Chondrocyte (in vitro differentiated cells): ENCODE results near the gene SULT1C2. TPM values are rescaled to one million over a fixed set of nuclear protein-coding genes. Genes with fewer than 3 reads are reported as not detected.

ENCODE experiments used
- total RNA-seq: library from RNA; stranded (reverse); gene quantifications from 3 replicates; pipeline ENCODE4 v1.2.1, GENCODE V29; 2021

SULT1C2 gene
- total RNA-seq, 1 donor from 2014 or later: 0.27 TPM

Other genes with a start within 250 kb of the SULT1C2 start
- not detected in 3 replicates for gene SULT1C3, start 48.9 kb upstream of the SULT1C2 start, total RNA-seq
- gene SULT1C4, start 89.1 kb downstream of the SULT1C2 start, total RNA-seq: 0.60 to 1.4 TPM (median 1.2 TPM) in 3 replicates
- gene GCC2, start 160.3 kb downstream of the SULT1C2 start, total RNA-seq: 22.2 to 27.5 TPM (median 24.2 TPM) in 3 replicates
- 101 to 148 TPM (median 145 TPM) in 3 replicates for gene LIMS1, start 245.6 kb downstream of the SULT1C2 start, total RNA-seq